GM19452 (cell line): ENCODE data around the gene MGMT.

ENCODE experiments used
- ATAC-seq: cut with Tn5 transposase; IDR thresholded peaks from one replicate; pipeline ENCODE4 v1.9.1; 2021; ENCODE audit not compliant: unreplicated experiment

The MGMT gene

DNA sequence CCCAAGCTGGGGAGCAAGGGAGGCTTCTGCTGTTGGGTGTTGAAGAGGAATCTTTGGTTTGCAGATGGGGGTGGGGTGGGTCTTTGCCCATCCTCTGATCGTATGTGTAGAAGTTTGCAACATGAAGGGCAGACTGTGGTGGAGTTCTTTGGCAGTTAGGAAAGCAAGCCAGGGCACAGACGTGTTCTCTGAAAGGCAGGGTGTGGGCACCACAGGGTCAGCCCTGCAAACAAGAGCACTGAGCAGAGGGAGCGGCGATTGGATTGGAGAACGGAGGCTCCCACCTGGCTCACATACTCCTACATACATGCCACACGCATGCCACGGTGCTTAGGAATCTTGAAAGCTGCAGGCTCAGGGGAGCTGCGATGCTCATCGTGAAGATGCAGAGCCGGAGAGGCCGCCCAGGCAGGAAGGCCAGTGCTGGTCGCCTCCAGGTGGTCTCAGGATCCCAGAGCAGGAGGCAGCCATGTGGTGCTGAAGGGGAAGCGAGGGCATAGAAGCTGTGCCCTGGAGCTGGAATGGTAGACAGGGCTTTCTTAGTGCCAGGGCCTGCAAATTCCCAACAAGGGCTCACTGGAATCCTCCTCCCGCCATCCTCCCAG lies 149.0 kb downstream of the MGMT start:
- ATAC-seq, result no peak

DNA sequence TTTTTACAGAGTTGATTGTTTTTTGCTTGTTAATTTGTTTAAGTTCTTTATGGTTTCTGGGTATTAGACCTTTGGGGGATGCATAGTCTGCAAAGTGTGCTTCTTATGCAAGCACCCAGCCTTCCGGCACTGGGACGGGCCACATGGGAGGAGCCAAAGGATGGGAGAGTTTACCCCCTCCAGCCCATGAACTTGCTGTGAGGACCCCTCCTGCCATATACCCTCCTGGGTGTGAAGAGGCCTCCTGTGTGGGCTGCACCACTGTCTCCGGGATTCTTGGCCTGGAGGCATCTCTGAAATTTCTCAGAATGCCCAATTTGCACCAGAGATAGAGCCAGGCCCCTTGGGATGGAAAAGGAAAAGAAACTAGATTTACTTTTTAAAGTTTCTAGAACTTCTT lies 150.7 kb downstream of the MGMT start:
- ATAC-seq, result no peak

DNA sequence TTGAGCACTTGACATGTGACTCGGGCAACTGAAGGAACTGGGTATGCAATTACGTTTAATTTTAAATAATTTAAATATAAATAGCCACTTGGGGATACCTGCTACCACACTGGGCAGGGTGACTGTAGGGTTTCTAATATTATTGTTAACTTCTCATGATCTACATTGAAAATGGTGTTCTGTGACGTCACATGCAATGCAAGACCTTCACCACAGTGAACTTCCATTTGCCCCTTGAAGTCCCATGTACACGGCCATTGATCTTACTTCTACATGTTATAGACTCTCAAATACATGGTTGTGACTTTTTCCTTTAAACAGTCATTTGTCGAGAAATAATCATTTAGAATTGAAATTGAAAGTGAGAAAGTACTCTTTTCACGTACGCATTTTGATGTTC lies 154.0 kb downstream of the MGMT start:
- ATAC-seq, result no peak

DNA sequence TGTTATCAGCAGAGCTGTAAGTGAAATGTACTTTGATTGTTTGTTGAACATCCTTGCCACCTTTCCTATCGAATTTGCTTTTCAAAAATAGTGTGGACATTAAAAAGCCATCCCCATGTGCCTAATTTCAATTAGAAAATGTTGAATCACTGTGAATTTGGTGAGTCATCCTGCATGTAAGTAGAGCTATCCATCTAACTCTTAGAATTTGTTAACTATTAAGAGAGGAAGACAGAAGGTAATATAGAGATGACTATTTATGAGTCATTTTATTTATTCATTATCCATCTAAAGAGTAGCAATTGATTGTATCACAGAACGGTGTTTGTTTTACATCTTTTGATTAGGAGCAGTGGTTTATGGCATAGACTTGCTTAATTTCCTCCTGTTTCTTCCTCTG lies 154.7 kb downstream of the MGMT start:
- ATAC-seq, result no peak

DNA sequence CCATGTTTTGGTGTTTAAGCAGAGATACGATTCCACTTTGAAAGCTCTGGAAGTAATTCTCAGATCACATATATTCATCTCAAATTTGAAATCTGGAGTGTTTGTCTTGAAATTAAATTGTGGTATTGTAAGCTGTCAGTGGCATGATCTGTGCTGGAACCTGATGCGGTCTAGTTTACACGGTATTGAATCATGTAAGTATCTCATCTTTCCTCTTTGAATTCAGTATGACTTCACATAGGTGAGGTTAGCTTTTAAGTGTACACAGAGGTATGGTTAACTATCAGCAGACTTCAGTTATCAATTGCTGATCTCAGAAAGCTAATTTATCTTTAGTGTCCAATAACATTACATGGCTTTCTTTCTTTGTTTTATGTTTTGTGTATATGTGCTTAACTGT lies 155.2 kb downstream of the MGMT start:
- ATAC-seq, result no peak

DNA sequence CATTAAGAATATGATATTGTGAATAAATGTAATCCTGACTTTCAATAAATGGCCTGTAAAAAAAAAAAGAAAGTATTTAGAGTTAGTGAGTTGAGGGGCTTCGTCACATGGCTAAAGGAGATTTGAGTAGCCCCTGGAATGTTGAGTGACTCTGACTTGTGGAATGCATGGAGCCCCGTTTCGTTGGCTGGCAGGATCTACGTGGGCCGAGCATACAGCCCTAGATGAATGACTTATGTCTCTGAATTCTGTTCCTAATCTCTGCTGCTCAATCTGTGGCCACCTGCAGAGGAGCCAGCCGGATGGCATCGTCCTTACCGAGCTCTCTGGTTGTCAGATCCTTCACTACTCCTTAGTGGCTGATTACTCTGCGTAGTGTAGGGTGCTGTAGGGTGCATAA lies 155.7 kb downstream of the MGMT start:
- ATAC-seq, result no peak

DNA sequence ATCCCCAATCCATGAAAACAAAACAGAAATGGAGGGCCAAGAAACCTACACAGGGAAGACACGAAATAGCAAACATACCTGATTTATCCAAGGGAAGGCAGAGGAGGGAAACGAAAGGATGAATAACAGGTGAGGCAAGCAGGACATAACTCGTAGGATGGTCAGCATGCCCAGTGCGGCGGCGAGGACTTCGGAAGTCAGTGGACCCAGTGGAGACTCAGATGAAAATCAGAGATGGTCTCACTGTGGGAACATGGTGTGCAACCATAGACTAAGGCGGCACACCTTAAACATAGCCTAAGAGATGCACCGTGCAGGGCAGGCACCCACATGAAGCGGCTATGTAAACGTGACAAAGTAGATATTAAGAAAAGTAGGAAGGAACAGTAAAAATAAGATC lies 157.5 kb downstream of the MGMT start:
- no peak for ATAC-seq

DNA sequence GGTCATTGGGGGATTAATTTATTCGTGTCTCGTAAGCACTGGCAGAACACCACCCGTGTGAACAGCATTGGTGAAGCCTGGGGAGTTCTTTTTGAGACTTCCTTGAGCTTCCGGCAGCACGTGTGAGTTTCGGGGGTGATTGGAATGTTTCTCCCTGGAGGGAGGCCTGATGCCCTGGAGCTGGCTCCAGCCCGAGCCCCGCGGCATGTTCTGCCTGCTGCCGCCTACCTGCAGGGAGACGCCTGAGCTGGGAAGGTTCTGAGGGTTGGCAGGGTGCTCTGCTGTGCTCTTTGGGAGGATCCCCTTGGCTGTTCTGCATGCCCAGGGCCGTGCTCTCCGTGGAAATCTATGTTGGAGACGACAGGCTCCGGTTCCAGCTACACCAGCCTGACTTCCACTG lies 159.3 kb downstream of the MGMT start:
- ATAC-seq, result no peak

DNA sequence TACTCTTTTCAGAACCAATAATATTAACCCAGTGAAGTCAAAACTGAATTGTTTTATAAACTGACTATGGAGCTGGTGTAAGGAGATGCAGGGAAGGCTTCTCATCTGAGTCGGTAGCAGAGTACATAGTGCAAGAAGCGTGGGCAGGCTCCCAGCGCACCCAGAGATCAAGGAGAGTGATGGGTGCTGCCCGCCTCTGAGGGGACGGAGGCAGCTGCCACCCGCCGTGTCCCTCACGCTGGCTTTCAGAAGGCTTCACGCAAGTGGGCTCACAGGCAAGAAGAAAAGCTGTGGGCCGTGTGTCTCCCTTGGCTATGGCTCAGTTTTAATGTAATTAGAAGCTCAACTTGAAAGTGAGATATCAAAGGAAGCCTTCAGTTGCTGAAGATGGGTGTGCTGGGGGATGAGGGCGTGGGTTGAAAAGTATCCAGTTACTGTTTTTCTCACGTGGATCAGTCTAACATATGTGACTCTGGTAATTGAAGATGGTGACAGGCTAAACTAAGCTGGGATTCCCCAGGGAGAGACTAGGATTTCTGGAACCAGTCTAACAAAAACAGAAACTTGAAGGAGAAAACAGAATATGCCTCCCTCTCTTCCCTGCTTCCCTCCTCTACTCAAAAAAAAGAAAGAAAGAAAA lies 159.9 kb downstream of the MGMT start:
- ATAC-seq, result no peak

DNA sequence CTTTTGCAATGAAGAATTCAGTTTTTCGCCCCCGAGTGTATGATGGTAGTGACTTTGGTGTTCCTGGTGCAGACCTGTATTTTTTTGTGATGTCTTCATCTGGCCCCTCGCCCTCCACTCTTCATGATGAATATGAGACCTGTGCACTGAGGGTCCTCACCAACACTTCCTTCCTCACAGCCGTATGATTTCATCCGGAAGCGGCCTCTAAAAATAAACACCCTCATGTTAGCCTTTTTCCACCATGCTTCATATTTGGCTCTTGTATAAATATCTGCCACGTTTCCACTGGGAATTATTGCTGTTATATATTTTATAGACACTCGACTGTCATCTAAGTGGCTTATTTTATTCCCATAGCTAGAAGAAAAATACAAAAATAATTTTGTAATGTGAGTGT lies 160.4 kb downstream of the MGMT start:
- ATAC-seq, result no peak

DNA sequence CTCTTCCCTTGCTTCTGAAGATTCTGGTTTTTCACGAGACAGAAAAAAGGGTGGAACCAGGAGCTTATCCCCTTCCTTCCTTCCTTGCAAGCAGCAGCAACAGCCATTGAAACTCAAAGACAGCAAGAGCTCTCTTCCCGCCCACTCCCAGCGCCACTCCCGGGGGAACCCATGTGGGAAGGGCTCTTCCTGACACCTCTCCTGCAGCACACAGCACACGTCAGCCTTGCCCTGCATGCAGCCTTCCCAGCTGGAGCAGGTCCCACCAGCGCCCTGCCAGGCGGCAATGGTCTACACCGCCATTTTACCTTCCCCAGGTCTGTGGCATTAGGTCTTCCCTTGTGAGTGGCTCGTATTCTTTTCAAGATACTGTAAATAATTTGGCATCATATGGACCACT lies 161.8 kb downstream of the MGMT start:
- no peak for ATAC-seq

DNA sequence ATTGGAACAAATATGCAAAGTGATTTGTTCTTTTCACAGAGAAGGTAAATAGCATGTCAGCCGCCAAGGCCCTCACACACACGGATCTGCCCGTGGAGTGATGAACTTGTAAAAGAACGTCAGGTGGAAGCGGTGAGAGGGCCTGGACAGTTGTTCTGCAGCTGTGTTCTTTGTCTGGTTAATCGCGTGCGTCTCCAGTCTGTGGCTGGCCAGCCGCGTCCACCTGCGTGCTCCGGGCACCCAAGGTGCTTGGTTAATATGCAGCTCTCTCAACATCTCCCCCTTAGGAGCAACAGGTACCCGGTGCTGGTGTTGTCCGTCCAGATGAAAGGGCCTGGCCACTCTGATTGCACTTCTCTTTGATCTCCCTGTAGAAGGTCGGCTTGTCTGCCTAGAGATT lies 162.9 kb downstream of the MGMT start:
- ATAC-seq, result no peak

DNA sequence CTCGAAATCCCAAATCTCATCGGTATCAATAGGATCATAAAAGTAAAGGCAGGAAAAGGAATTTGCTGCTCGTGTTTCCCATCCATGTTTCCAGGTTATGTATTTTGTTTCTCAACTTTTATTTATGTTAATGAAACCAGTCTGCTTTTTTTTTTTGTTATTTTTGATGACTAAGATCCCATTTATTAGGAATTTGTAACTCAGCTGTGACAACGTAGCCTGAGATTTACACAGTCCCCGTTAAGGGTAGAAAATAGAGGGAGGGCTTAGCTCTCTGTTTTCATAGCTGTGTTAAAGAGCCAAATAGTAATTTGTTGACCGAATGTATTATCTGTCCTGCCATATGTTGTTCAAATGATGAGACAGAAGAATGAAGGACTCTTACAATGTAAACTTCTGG lies 164.0 kb downstream of the MGMT start:
- no peak for ATAC-seq

DNA sequence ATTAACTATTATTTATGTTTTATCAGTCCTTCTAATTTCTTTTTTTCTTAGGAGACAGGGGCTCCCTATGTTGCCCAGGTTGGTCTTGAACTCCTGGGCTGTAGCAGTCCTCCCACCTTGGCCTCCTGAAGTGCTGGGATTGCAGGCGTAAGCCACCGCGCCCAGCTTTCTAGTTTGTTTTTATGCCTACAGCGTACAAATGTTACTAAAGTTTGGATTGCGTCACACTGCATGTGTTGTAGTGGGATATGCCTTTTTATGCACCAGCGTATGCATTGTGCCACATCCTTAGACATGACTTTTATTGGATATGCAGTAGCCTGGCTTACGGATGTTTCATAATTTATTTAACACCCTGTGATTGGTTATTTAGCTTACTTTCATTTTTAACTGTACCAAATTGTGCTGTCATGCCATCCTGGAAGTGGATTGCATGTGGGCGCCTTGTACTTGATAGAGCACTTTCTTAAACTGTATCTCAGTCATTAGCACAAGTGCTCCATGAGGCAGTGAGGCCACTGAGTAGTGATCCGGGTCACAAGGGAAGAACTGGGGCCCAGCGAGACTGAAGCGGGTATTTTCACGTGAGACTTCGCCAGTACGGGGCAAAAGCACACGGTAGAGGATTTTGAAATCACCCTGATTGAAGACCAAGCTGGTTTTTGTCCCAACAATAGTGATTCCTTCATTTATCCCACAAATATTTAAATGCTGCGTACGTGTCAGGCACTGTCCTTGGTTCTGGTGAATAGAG lies 165.0 kb downstream of the MGMT start:
- no peak for ATAC-seq

DNA sequence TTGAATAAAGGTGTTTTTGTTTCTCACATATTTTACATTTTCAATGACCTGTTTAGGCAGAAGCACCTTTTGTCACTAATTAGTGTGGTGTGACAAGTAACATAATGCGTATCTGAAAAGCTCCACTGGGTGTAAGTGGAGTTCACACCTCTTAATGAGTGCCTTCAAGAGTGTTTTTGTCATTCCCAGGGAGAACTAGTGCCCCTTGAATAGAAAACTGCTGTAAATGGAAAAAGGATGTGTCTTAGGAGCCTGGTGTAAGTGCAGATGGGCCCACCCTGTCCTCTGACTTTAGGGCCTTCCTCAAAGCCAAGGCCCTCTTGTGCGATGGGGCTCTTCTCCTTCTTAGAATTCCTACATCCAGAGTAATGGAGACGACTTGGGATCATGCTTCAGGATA lies 170.0 kb downstream of the MGMT start:
- ATAC-seq, result no peak

DNA sequence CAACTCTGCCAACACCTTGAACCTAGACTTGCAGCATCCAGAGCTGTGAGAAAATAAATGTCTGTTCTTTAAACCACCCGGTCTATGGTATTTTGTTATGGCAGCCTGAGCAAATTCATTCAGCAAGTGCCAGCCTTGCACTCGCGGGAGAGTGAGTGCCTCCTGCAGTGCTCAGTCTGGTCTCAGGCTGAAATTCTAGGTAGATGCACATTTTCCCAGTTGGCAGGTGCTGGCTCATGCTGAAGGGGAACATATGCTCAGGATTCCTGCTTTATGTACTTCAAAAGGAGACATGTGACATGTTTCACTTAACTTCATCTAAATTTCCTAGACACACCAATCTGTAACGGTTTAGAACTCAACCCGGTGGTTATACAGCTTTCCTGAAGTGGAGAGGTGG lies 170.8 kb downstream of the MGMT start:
- no peak for ATAC-seq

DNA sequence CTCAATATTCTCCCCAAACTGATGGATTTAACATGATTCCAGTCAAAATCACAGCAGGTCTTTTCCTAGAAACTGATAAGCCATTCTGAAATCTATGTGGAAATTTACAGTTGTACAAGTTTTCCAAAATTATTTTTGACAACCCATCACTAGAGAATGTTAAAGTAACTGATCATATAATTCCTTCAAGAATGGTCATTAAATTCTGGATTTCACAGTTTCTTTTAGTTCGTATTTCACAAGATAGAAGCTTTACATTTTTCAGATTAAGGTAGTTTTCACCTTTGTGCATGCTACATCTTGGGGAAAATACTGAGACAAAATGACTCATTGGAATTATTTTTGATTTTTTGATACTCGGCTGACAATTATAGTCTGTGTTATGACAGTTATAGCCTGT lies 174.3 kb downstream of the MGMT start:
- no peak for ATAC-seq

DNA sequence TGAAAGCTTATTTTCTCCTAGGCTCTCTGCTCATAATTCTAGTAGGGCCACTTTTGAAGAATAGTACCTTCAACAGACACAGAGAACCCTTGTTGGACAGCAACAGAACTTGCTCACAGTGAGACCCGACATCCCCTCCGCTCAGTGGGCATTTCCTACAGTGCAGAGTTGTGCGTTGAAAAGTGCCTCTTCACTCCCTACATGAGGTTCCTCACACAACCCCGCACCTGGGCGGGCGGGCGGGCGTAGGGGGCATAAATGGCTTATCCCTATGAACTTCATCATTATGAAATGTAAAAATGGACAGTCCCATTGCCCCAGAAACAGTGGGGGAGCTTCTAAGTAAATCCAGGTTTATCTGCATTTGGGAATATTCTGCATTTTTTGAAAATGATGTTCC lies 174.9 kb downstream of the MGMT start:
- no peak for ATAC-seq

DNA sequence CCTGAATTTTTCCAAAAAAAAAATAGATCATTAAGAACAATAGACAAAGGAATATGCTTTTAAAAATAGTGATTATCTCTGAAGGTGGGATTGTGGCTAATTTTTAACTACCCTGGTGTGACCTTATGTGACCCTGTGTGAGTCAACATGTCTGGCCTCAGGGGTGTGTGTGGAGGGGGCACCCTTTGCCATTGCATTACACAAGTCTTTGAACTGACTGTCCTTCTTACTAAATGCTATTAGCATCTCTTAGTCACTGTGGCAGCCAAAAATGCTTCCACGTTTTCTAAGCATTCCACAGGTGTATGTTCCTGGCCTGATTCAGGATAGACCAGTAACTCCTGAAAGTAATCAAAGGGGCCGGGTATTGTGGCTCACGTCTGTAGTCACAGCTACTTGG lies 175.4 kb downstream of the MGMT start:
- no peak for ATAC-seq

DNA sequence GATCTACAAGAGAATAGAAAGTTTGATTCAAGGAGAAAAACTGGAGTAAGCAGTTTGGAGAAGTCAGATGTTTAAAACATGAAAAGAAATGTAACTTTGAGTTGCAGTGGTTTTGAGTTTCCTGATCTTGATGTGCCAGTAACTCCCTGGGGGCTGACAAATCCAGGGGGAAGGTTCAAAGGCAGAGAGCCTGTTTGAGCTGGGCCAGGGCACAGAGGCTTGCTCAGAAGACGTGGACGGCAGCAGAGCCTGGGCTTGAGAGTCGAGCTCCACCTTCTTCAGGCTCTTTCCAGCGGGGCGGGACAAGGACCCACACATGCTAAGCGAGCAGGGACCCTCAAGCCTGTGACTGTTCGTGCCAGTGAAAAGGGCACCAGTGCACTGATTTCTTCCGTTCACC lies 176.2 kb downstream of the MGMT start:
- ATAC-seq, result no peak

DNA sequence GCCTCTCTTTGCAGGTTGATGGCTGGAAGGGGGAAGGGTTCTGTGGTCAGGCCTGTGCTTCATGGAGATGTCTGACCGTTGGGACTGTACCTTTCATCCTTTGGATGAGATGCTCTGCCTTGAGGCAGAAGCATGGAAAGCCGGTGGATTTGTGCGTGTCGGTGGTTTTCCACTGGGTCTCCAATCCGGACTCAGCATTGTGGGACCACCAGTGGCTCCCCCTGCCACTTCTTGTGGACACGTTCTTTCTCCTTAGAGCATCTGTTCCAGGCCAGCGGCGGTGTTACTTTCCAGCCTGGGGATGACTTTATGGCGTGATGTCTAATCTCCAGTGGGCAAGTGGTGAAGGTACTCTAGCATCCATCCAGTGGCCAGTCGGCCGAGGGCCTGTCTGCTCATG lies 178.4 kb downstream of the MGMT start:
- ATAC-seq, result no peak

DNA sequence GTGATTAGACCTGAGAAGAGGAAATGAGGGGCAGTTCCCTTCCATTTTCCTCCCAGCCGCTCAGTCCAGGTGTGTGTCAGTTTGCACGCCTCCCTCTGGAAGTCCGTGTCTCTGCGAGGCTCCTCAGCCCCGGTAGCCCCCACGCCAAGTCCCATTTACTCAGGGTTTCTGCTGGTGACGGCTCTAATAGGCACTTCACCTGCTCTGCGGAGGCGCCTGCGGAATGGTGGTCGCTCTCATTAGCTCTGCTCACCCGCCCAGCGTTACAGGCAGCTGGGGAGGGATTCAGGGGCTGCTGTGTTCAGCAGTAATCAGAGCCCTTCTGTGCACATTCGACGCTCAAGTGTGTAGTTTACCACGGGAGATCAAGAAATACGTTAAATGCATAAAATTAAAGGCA lies 179.9 kb downstream of the MGMT start:
- ATAC-seq, result no peak

DNA sequence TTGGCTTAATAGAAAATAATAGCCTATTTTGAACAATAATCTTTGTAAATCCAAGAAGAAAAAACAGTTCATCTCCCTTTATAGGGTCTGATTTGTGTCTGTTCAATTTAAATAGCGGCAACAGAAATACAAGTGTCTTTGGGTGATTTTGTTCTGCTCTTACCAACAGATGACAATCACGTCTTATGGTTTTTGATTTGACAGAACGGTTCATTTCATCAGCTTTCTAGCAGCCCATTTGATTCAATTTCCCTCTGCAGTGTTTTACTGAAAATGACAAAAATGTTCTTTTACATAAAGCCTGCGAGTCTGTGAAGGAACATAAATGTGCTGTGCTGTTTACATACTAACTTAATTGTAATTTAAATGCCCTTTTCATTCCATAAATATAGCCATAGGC lies 180.5 kb downstream of the MGMT start:
- no peak for ATAC-seq
